Left lobe of liver (tissue), 2 donors: ENCODE data around the gene NLRP6. TPM values are rescaled to one million over a fixed set of nuclear protein-coding genes. Genes with fewer than 3 reads are reported as not detected.
"Not testable (repeated sequence)": the region's sequence is repeated elsewhere in the genome, so short reads cannot be mapped to it uniquely, and the experiment has no call there.

Experiments
- ATAC-seq: fragments of 200-7000 bp; cut with Tn5 transposase; one replicate; pipeline ENCODE4 v1.9.1; 2020; ENCODE audit warnings: mild to moderate bottlenecking, moderate library complexity
- DNase-seq: peaks from one replicate; pipeline ENCODE4 v3.0.0-alpha.2; 2020; ENCODE audit warnings: low spot score
- total RNA-seq: library from RNA; stranded (reverse); gene quantifications from one replicate; pipeline ENCODE4 v1.2.1, GENCODE V29; 2021
- donor health status: DM: no; HTN: no; CAD: no; lungs with moderate emphysema.
- donor health status: DM: no; HTN: yes; CAD: no.

NLRP6 gene
- total RNA-seq, 1 donor from 2014 or later: 1.9 TPM

- not testable (repeated sequence) for DNase-seq, ATAC-seq
Observed at GRCh38 chr11:317668-318404, 39.6 kb downstream of the NLRP6 start.

- DNase-seq: not testable (repeated sequence)
- ATAC-seq: peak; percentile 63
Observed at GRCh38 chr11:318405-319120, 40.4 kb downstream of the NLRP6 start.

GRCh38 chr11:319121-319887, 41.1 kb downstream of the NLRP6 start:
- not testable (repeated sequence) for DNase-seq
- peak; percentile 33 for ATAC-seq

- not testable (repeated sequence) for DNase-seq
- peak; percentile 0 for ATAC-seq
Observed at GRCh38 chr11:319888-320273, 41.7 kb downstream of the NLRP6 start.

- DNase-seq: no peak
Observed at GRCh38 chr11:324156-324555, 45.9 kb downstream of the NLRP6 start.

GRCh38 chr11:324593-325517, 46.6 kb downstream of the NLRP6 start:
- DNase-seq, ATAC-seq: not testable (repeated sequence)

More at GRCh38 chr11:324156-324555, 45.9 kb downstream of the NLRP6 start:
- ATAC-seq: no peak

- DNase-seq (no peak), ATAC-seq (no peak)
Observed at GRCh38 chr11:325796-326591, 47.8 kb downstream of the NLRP6 start.

- no peak for ATAC-seq
- DNase-seq: no peak
Observed at GRCh38 chr11:326592-326841, 48.3 kb downstream of the NLRP6 start.

GRCh38 chr11:326842-327580, 48.8 kb downstream of the NLRP6 start:
- peak; percentile 79 for ATAC-seq
- peak; percentile 83 for DNase-seq

GRCh38 chr11:327581-327923, 49.3 kb downstream of the NLRP6 start:
- no peak for ATAC-seq
- DNase-seq: no peak

- no peak for ATAC-seq
- DNase-seq: no peak
Observed at GRCh38 chr11:328012-328411, 49.8 kb downstream of the NLRP6 start.

GRCh38 chr11:328516-329100, 50.4 kb downstream of the NLRP6 start:
- DNase-seq, ATAC-seq: not testable (repeated sequence)

GRCh38 chr11:329886-330253, 51.7 kb downstream of the NLRP6 start:
- ATAC-seq (no peak), DNase-seq (no peak)

- DNase-seq: no peak
- ATAC-seq: no peak
Observed at GRCh38 chr11:330307-330693, 52.1 kb downstream of the NLRP6 start.

GRCh38 chr11:330694-331357, 52.6 kb downstream of the NLRP6 start:
- DNase-seq (no peak), ATAC-seq (no peak)

- ATAC-seq (no peak), DNase-seq (no peak)
Observed at GRCh38 chr11:331358-332060, 53.3 kb downstream of the NLRP6 start.

GRCh38 chr11:332651-333480, 54.7 kb downstream of the NLRP6 start:
- no peak for ATAC-seq

More at GRCh38 chr11:332651-333480, 54.7 kb downstream of the NLRP6 start:
- no peak for DNase-seq
